WTC11 (cell line): ENCODE measurements around the gene TBC1D14.

Source experiments
- CREB1 ChIP-seq: sonication (generic); formaldehyde crosslinking; IDR thresholded peaks from 2 replicates; pipeline ENCODE4 v1.8.0; 2023; ENCODE audit warnings: mild to moderate bottlenecking, missing genetic modification reagents
- SMAD3 ChIP-seq: sonication (generic); formaldehyde crosslinking; IDR thresholded peaks from 2 replicates; pipeline ENCODE4 v1.8.0; 2022; ENCODE audit warnings: missing genetic modification reagents, mild to moderate bottlenecking, borderline replicate concordance
- ZNF317 ChIP-seq: sonication (generic); formaldehyde crosslinking; IDR thresholded peaks from 2 replicates; pipeline ENCODE4 v1.8.1; 2023; ENCODE audit warnings: low read depth, mild to moderate bottlenecking, moderate library complexity, missing genetic modification reagents, borderline replicate concordance
- TF ChIP-seq, protein P1 (sequence below): fragments of 200-600 bp; IDR thresholded peaks from 2 replicates; pipeline ENCODE4 v1.8.0; 2022; ENCODE audit warnings: antibody characterized with exemption
- TF ChIP-seq, protein P2 (sequence below): sonication (generic); formaldehyde crosslinking; IDR thresholded peaks from 2 replicates; pipeline ENCODE4 v1.8.0; 2022; ENCODE audit warnings: mild to moderate bottlenecking, missing genetic modification reagents
- TF ChIP-seq, protein P3 (sequence below): sonication (generic); formaldehyde crosslinking; IDR thresholded peaks from 2 replicates; pipeline ENCODE4 v1.8.1; 2022; ENCODE audit warnings: low read depth, mild to moderate bottlenecking, moderate library complexity, missing genetic modification reagents, borderline replicate concordance

DNA sequence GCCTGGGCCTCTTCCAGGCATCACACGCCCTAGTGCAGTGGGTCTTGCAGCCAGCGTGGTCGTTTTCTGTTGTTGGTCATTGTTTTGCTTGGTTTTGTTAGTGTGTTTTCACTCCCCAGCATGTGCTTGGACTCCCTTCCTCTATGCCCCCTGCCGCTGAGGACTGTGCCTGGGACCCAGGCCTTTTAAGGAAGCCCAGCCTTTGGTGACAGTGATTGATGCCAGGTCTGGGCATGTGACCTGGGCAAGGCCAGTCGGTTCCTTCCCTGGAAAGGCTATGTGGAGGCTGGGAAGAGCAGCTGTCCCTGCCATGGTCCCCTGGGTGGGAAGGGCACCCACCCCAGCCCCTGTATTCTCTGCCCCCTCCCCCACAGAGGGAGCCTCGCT lies 167.1 kb downstream of the TBC1D14 start:
- TF ChIP-seq, protein P1, sequence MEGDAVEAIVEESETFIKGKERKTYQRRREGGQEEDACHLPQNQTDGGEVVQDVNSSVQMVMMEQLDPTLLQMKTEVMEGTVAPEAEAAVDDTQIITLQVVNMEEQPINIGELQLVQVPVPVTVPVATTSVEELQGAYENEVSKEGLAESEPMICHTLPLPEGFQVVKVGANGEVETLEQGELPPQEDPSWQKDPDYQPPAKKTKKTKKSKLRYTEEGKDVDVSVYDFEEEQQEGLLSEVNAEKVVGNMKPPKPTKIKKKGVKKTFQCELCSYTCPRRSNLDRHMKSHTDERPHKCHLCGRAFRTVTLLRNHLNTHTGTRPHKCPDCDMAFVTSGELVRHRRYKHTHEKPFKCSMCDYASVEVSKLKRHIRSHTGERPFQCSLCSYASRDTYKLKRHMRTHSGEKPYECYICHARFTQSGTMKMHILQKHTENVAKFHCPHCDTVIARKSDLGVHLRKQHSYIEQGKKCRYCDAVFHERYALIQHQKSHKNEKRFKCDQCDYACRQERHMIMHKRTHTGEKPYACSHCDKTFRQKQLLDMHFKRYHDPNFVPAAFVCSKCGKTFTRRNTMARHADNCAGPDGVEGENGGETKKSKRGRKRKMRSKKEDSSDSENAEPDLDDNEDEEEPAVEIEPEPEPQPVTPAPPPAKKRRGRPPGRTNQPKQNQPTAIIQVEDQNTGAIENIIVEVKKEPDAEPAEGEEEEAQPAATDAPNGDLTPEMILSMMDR: no peak
- TF ChIP-seq SMAD3 (CRISPR knock-in tag) (no peak), CREB1 (CRISPR knock-in tag) (no peak), ZNF317 (CRISPR knock-in tag) (no peak)
- TF ChIP-seq, protein P2, sequence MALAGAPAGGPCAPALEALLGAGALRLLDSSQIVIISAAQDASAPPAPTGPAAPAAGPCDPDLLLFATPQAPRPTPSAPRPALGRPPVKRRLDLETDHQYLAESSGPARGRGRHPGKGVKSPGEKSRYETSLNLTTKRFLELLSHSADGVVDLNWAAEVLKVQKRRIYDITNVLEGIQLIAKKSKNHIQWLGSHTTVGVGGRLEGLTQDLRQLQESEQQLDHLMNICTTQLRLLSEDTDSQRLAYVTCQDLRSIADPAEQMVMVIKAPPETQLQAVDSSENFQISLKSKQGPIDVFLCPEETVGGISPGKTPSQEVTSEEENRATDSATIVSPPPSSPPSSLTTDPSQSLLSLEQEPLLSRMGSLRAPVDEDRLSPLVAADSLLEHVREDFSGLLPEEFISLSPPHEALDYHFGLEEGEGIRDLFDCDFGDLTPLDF (CRISPR knock-in tag): no peak
- TF ChIP-seq, protein P3, sequence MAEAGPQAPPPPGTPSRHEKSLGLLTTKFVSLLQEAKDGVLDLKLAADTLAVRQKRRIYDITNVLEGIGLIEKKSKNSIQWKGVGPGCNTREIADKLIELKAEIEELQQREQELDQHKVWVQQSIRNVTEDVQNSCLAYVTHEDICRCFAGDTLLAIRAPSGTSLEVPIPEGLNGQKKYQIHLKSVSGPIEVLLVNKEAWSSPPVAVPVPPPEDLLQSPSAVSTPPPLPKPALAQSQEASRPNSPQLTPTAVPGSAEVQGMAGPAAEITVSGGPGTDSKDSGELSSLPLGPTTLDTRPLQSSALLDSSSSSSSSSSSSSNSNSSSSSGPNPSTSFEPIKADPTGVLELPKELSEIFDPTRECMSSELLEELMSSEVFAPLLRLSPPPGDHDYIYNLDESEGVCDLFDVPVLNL: no peak
